ENCODE measurements around the gene ENDOV. TPM values are rescaled to one million over a fixed set of nuclear protein-coding genes. Genes with fewer than 3 reads are reported as not detected.

The ENDOV gene
- total RNA-seq, 1 donor from 2014 or later, result 7.8 TPM

DNA sequence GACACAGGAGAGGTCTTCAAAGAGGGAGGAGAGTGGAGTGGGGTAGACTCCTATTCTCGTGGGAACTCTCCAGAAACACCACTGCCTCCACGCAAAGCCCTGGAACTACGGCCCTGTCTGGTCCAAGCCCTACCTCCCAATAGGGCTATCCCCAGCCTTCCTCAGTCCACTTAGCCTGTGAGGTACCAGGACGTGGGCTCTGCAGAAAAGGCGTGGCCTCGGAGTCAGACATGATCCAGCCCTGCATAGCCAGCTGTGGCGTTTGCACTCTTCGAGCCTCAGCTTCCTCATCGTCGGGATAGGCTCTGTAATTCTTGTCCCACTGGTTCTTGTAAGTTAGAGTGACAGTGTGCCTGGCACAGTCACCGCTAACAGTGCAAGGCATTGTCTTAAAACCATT is 13.8 kb downstream of the ENDOV start:
- H3K36me3 ChIP-seq (ENCODE audit: control insufficient read depth in 3 of 3, insufficient read depth in 3 of 3, low read length in 3 of 3), result peaks cover 7 to 18% (median 9%) of the 10 kb centered on the region in 3 donors
- no peak overlapping the region for H3K27ac ChIP-seq (ENCODE audit: low read depth, low read length)
- H3K4me3 ChIP-seq (ENCODE audit: low read length in 3 of 3), result no peak overlapping the region
- no peaks in the 10 kb centered on the region for H3K9me3 ChIP-seq (ENCODE audit: control insufficient read depth in 3 of 3, low read length in 3 of 3)
- no peak overlapping the region for H3K9ac ChIP-seq (ENCODE audit: low read depth in 1 of 3, low read length in 3 of 3)
- no peaks in the 10 kb centered on the region for H3K27me3 ChIP-seq (ENCODE audit: control insufficient read depth in 3 of 3, insufficient read depth in 3 of 3, low read length in 3 of 3)
- peaks cover 0 to 14% (median 9%) of the 10 kb centered on the region in 3 donors for H3K4me1 ChIP-seq (ENCODE audit: control insufficient read depth in 3 of 3, insufficient read depth in 3 of 3, low read length in 3 of 3)

- Histone ChIP-seq H3K27me3 (ENCODE audit: control insufficient read depth in 3 of 3, insufficient read depth in 3 of 3, low read length in 3 of 3) (no peaks in the 10 kb centered on the region), H3K9ac (ENCODE audit: low read depth in 1 of 3, low read length in 3 of 3) (no peak overlapping the region), H3K4me1 (ENCODE audit: control insufficient read depth in 3 of 3, insufficient read depth in 3 of 3, low read length in 3 of 3) (peaks cover 0 to 10% (median 5%) of the 10 kb centered on the region in 3 donors), H3K4me3 (ENCODE audit: low read length in 3 of 3) (no peak overlapping the region), H3K36me3 (ENCODE audit: control insufficient read depth in 3 of 3, insufficient read depth in 3 of 3, low read length in 3 of 3) (peaks cover 7 to 18% (median 9%) of the 10 kb centered on the region in 3 donors), H3K27ac (ENCODE audit: low read depth, low read length) (no peak overlapping the region), H3K9me3 (ENCODE audit: control insufficient read depth in 3 of 3, low read length in 3 of 3) (no peaks in the 10 kb centered on the region)
Observed at GRCh38 chr17:80429356-80430275, 14.6 kb downstream of the ENDOV start.

DNA sequence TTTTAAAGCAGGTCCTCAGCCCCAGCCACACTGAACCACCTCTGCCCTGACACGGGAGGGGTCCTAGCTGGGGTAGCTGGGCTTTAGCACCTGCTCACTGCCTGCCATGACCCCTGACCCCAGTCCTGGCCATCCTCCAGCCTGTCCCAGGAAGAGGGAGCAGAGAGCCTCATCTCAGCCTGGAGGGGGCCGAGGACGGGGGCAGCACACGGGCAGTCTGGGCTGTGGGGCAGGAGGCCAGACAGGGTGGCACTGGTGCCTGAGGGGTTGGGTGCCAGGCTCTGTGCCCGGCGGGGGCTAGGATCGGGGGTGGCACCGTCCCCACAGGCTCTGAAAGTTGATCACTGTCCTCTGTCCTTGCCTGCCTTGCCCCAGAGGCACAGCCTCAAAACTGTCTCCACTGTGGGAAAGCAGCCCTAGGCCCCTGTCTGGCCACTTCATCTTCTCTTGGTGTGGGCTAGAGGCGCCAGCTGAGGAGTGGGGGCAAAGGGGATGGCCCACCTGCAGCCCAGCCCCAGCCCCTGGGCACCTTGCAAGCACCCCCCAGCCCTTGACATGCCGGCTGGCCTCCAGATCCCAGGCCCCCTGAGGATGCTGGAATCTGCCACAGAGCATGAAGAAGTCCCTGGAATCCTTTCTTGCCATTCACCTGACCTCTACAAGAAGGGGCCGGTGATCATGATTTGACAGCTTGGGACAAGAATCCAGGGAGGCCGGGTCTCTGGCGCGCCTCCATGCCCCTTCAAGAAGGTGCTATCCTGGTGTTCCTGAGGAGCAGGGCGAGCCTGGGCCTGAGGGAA is 15.7 kb downstream of the ENDOV start:
- H3K36me3 ChIP-seq (ENCODE audit: control insufficient read depth in 3 of 3, insufficient read depth in 3 of 3, low read length in 3 of 3), result peaks cover 7 to 14% (median 9%) of the 10 kb centered on the region in 3 donors
- no peaks in the 10 kb centered on the region for H3K9me3 ChIP-seq (ENCODE audit: control insufficient read depth in 3 of 3, low read length in 3 of 3)
- H3K27me3 ChIP-seq (ENCODE audit: control insufficient read depth in 3 of 3, insufficient read depth in 3 of 3, low read length in 3 of 3), result no peaks in the 10 kb centered on the region
- H3K4me3 ChIP-seq (ENCODE audit: low read length in 3 of 3), result no peak overlapping the region
- H3K27ac ChIP-seq (ENCODE audit: low read depth, low read length), result no peak overlapping the region
- H3K4me1 ChIP-seq (ENCODE audit: control insufficient read depth in 3 of 3, insufficient read depth in 3 of 3, low read length in 3 of 3), result peaks cover 0 to 10% (median 5%) of the 10 kb centered on the region in 3 donors
- H3K9ac ChIP-seq (ENCODE audit: low read depth in 1 of 3, low read length in 3 of 3), result no peak overlapping the region

- Histone ChIP-seq H3K27ac (ENCODE audit: low read depth, low read length) (no peak overlapping the region), H3K27me3 (ENCODE audit: control insufficient read depth in 3 of 3, insufficient read depth in 3 of 3, low read length in 3 of 3) (no peaks in the 10 kb centered on the region), H3K9me3 (ENCODE audit: control insufficient read depth in 3 of 3, low read length in 3 of 3) (no peaks in the 10 kb centered on the region), H3K4me3 (ENCODE audit: low read length in 3 of 3) (no peak overlapping the region), H3K36me3 (ENCODE audit: control insufficient read depth in 3 of 3, insufficient read depth in 3 of 3, low read length in 3 of 3) (peaks cover 7 to 19% (median 13%) of the 10 kb centered on the region in 3 donors), H3K9ac (ENCODE audit: low read depth in 1 of 3, low read length in 3 of 3) (no peak overlapping the region), H3K4me1 (ENCODE audit: control insufficient read depth in 3 of 3, insufficient read depth in 3 of 3, low read length in 3 of 3) (peaks cover 0 to 9% (median 5%) of the 10 kb centered on the region in 3 donors)
Observed at GRCh38 chr17:80431246-80432195, 16.6 kb downstream of the ENDOV start.

DNA sequence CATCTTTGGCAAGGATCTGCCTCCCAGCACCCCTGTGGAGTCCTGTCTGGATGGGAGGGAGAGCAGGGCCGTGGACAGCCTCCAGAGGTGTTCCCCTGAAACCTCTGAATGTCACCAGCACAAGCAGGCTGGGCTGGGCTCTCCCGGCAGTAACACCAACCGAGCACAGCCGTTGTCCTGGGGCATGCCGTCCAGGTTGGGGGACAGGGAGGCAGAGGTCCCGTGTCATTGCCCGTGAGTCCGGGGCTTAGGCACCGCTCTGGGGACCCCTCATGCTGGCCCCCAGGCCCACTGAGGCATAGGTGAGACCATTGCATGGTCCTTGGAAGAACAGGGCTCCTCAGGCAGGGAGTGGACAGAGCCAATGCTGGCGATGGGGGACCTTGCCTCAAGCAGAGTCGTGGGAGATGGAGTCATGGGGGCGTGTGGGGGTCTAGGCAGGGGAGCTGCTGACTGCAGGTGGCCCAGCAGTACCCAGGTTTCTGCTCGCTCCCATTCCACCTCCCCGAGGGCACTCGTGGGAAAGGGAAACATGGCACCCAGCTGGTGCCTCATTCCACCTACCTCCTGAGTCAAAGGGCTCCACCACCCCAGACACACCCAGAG is 17.5 kb downstream of the ENDOV start:
- Histone ChIP-seq H3K27me3 (ENCODE audit: control insufficient read depth in 3 of 3, insufficient read depth in 3 of 3, low read length in 3 of 3) (no peaks in the 10 kb centered on the region), H3K36me3 (ENCODE audit: control insufficient read depth in 3 of 3, insufficient read depth in 3 of 3, low read length in 3 of 3) (peaks cover 7 to 19% (median 16%) of the 10 kb centered on the region in 3 donors), H3K9me3 (ENCODE audit: control insufficient read depth in 3 of 3, low read length in 3 of 3) (no peaks in the 10 kb centered on the region), H3K4me1 (ENCODE audit: control insufficient read depth in 3 of 3, insufficient read depth in 3 of 3, low read length in 3 of 3) (no peaks in the 10 kb centered on the region), H3K4me3 (ENCODE audit: low read length in 3 of 3) (no peak overlapping the region), H3K27ac (ENCODE audit: low read depth, low read length) (no peak overlapping the region), H3K9ac (ENCODE audit: low read depth in 1 of 3, low read length in 3 of 3) (no peak overlapping the region)

DNA sequence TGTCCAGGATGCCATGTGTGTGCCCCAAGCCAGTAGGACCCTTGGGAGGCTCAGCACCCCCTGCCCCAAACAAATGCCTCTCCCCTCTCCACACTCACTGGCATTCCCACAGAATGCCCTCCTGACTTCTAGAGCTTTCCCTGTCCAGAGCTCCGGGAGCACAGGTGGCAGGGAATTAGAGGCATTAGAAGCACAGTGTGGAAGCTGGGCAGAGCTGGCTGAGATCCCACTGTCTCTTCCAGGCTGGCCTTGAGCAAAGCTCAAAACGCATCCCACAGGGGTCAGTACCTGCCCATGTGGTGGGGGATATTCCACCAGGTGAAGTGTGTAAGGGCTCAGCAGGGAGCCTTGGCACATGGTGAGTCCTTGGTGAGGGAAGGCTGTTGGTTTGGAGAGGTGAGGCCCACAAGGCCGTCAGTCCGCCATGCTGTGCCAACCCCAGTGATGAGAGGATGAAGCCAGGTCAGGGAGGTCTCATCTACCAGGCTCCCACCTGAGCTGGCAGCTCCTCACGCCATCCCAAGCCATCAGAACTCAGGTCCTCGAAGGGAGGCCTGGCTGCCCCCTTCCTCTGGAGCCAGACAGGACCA is 18.1 kb downstream of the ENDOV start:
- H3K36me3 ChIP-seq (ENCODE audit: control insufficient read depth in 3 of 3, insufficient read depth in 3 of 3, low read length in 3 of 3), result peaks cover 7 to 18% (median 16%) of the 10 kb centered on the region in 3 donors
- no peak overlapping the region for H3K4me3 ChIP-seq (ENCODE audit: low read length in 3 of 3)
- no peaks in the 10 kb centered on the region for H3K4me1 ChIP-seq (ENCODE audit: control insufficient read depth in 3 of 3, insufficient read depth in 3 of 3, low read length in 3 of 3)
- H3K9ac ChIP-seq (ENCODE audit: low read depth in 1 of 3, low read length in 3 of 3), result no peak overlapping the region
- H3K9me3 ChIP-seq (ENCODE audit: control insufficient read depth in 3 of 3, low read length in 3 of 3), result no peaks in the 10 kb centered on the region
- no peaks in the 10 kb centered on the region for H3K27me3 ChIP-seq (ENCODE audit: control insufficient read depth in 3 of 3, insufficient read depth in 3 of 3, low read length in 3 of 3)
- no peak overlapping the region for H3K27ac ChIP-seq (ENCODE audit: low read depth, low read length)

DNA sequence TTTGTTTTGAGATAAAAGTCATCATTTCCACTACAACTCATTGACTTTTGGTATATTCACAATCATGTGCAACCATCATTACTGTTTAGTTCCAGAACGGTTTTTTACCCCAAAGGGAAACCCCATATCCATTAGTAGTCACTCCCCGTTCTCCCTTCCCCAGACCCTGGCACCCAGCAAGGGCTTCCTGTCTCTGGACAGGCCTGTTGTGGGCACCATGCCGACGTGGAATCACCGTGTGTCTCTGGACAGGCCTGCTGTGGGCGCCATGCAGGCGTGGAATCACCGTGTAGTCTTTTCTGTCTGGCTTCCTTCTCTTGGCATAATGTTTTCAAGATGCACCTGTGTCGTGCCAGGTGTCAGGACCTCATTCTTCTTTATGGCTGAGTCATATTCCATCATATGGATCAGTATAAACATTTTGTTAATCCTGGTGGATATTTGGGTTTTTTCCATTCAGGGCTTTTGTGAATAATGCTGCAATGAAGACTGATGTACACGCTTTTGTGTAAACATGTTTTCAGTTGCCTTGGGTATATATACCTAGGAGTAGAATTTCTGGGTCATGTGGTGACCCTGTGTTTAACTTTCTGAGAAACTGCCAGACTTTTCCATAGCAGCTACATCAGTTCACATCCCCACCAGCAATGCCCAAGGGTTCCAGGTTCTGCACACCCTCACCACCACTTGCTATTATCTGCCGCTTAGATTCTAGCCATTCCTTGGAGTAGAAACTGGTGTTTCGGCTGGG is 19.1 kb downstream of the ENDOV start:
- Histone ChIP-seq H3K4me1 (ENCODE audit: control insufficient read depth in 3 of 3, insufficient read depth in 3 of 3, low read length in 3 of 3) (no peaks in the 10 kb centered on the region), H3K9me3 (ENCODE audit: control insufficient read depth in 3 of 3, low read length in 3 of 3) (no peaks in the 10 kb centered on the region), H3K27me3 (ENCODE audit: control insufficient read depth in 3 of 3, insufficient read depth in 3 of 3, low read length in 3 of 3) (no peaks in the 10 kb centered on the region), H3K4me3 (ENCODE audit: low read length in 3 of 3) (no peak overlapping the region), H3K36me3 (ENCODE audit: control insufficient read depth in 3 of 3, insufficient read depth in 3 of 3, low read length in 3 of 3) (peaks cover 0 to 14% (median 10%) of the 10 kb centered on the region in 3 donors), H3K9ac (ENCODE audit: low read depth in 1 of 3, low read length in 3 of 3) (no peak overlapping the region), H3K27ac (ENCODE audit: low read depth, low read length) (no peak overlapping the region)

- H3K27ac ChIP-seq (ENCODE audit: low read depth, low read length), result no peak overlapping the region
- peaks cover 2 to 9% (median 6%) of the 10 kb centered on the region in 3 donors for H3K36me3 ChIP-seq (ENCODE audit: control insufficient read depth in 3 of 3, insufficient read depth in 3 of 3, low read length in 3 of 3)
- no peaks in the 10 kb centered on the region for H3K9me3 ChIP-seq (ENCODE audit: control insufficient read depth in 3 of 3, low read length in 3 of 3)
- no peaks in the 10 kb centered on the region for H3K27me3 ChIP-seq (ENCODE audit: control insufficient read depth in 3 of 3, insufficient read depth in 3 of 3, low read length in 3 of 3)
- H3K4me3 ChIP-seq (ENCODE audit: low read length in 3 of 3), result no peak overlapping the region
- no peak overlapping the region for H3K9ac ChIP-seq (ENCODE audit: low read depth in 1 of 3, low read length in 3 of 3)
- no peaks in the 10 kb centered on the region for H3K4me1 ChIP-seq (ENCODE audit: control insufficient read depth in 3 of 3, insufficient read depth in 3 of 3, low read length in 3 of 3)
Observed at GRCh38 chr17:80437532-80437931, 22.6 kb downstream of the ENDOV start.

Measured in skeletal muscle tissue (tissue), 4 donors.